K562 (cell line): ENCODE results near the gene CRABP2. TPM values are rescaled to one million over a fixed set of nuclear protein-coding genes. Genes with fewer than 3 reads are reported as not detected.

Source experiments
- CHD2 ChIP-seq: IDR thresholded peaks from 2 replicates; pipeline ENCODE4 v1.6.1; 2011; ENCODE audit warnings: low read depth, low read length
- DPF2 ChIP-seq: fragments of 450-650 bp; IDR thresholded peaks from 2 replicates; pipeline ENCODE4 v1.6.1; 2016
- FOXK1 ChIP-seq: sonication (generic); formaldehyde crosslinking; IDR thresholded peaks from 2 replicates; pipeline ENCODE4 v1.8.0; 2022; ENCODE audit warnings: missing genetic modification reagents, mild to moderate bottlenecking, borderline replicate concordance
- GATAD2A ChIP-seq: fragments of 450-650 bp; IDR thresholded peaks from 2 replicates; pipeline ENCODE4 v1.6.1; 2017
- HDAC3 ChIP-seq: fragments of 450-650 bp; IDR thresholded peaks from 2 replicates; pipeline ENCODE4 v1.6.1; 2018; ENCODE audit warnings: borderline replicate concordance, mild to moderate bottlenecking, moderate library complexity; ENCODE audit not compliant: partially characterized antibody
- KLF10 ChIP-seq: fragments of 250-450 bp; sonication (Bioruptor Pico); IDR thresholded peaks from 2 replicates; pipeline ENCODE4 v1.6.1; 2021; ENCODE audit warnings: matching md5 sums
- MYNN ChIP-seq, 2 experiments: sonication (generic); formaldehyde crosslinking in 1 of 2; IDR thresholded peaks; 2 replicates each; pipeline versions ENCODE4 v1.5.0 to v1.6.1; 2016 to 2020; ENCODE audit warnings: antibody characterized with exemption in 1 of 2, missing genetic modification reagents in 1 of 2
- NFIC ChIP-seq: fragments of 450-650 bp; IDR thresholded peaks from 2 replicates; pipeline ENCODE4 v1.6.1; 2017; ENCODE audit warnings: mild to moderate bottlenecking, inconsistent platforms
- NR2C2 ChIP-seq, 2 experiments: fragments of 200-800 bp in 1 of 2; sonication (Bioruptor generic) in 1 of 2; sonication (generic) in 1 of 2; formaldehyde crosslinking in 1 of 2; IDR thresholded peaks; 2 replicates each; pipeline versions ENCODE4 v1.6.1 to v1.8.0; 2016 to 2022; ENCODE audit warnings: mild to moderate bottlenecking in 1 of 2, missing compliant biosample characterization in 1 of 2, missing genetic modification characterization in 1 of 2, missing genetic modification reagents in 1 of 2
- NR4A1 ChIP-seq, 2 experiments: fragments of 250-450 bp in 1 of 2; fragments of 450-650 bp in 1 of 2; sonication (Bioruptor Pico) in 1 of 2; IDR thresholded peaks; 2 replicates each; pipeline versions ENCODE4 v1.4.0 to v1.6.1; 2016 to 2020; ENCODE audit warnings: mild to moderate bottlenecking in 2 of 2, missing compliant biosample characterization in 1 of 2, missing genetic modification characterization in 1 of 2, moderate library complexity in 1 of 2
- POLR2H ChIP-seq: IDR thresholded peaks from 2 replicates; pipeline ENCODE4 v1.6.1; 2016; ENCODE audit warnings: missing genetic modification characterization, low read depth, mild to moderate bottlenecking, control low read depth, missing compliant biosample characterization, moderate library complexity
- RFX5 ChIP-seq: IDR thresholded peaks from 2 replicates; pipeline ENCODE4 v1.6.1; 2011; ENCODE audit warnings: low read depth, mild to moderate bottlenecking, improper control_type of control experiment, low read length
- SMAD1 ChIP-seq: fragments of 150-350 bp; IDR thresholded peaks from 2 replicates; pipeline ENCODE4 v1.6.1; 2014; ENCODE audit warnings: low read length, low read depth; ENCODE audit not compliant: partially characterized antibody
- SMARCB1 ChIP-seq: IDR thresholded peaks from 2 replicates; pipeline ENCODE4 v1.6.1; 2011; ENCODE audit warnings: improper control_type of control experiment, low read depth; ENCODE audit not compliant: insufficient read length
- STAT5B ChIP-seq: fragments of 250-450 bp; sonication (Bioruptor Pico); IDR thresholded peaks from 2 replicates; pipeline ENCODE4 v1.8.0; 2021; ENCODE audit warnings: mild to moderate bottlenecking, inconsistent platforms
- THAP12 ChIP-seq: fragments of 250-450 bp; sonication (Bioruptor Pico); IDR thresholded peaks from 2 replicates; pipeline ENCODE4 v1.9.0; 2021; ENCODE audit warnings: mild to moderate bottlenecking, inconsistent platforms
- THRA ChIP-seq: fragments of 450-650 bp; IDR thresholded peaks from 2 replicates; pipeline ENCODE4 v1.6.1; 2017; ENCODE audit warnings: mild to moderate bottlenecking, moderate library complexity
- XRCC5 ChIP-seq: fragments of 200-400 bp; formaldehyde crosslinking; IDR thresholded peaks from 2 replicates; pipeline ENCODE4 v1.6.1; 2017; ENCODE audit warnings: low read depth, mild to moderate bottlenecking, low read length
- ZFP91 ChIP-seq: sonication (generic); formaldehyde crosslinking; IDR thresholded peaks from 2 replicates; pipeline ENCODE4 v1.8.0; 2022; ENCODE audit warnings: mild to moderate bottlenecking, missing genetic modification reagents
- ZKSCAN1 ChIP-seq: fragments of 150-350 bp; IDR thresholded peaks from 2 replicates; pipeline ENCODE4 v1.6.1; 2016; ENCODE audit warnings: low read depth, low read length
- ZNF174 ChIP-seq: fragments of 250-450 bp; sonication (Bioruptor Pico); IDR thresholded peaks from 2 replicates; pipeline ENCODE4 v1.4.0; 2020; ENCODE audit warnings: mild to moderate bottlenecking
- polyA plus RNA-seq, 8 experiments: library from polyadenylated mRNA; depleted of rRNA in 4 of 8; stranded (reverse) in 5 of 8; unstranded in 3 of 8; fragments of >200 nt; fragmentation: Nextera tagmentation in 2 of 8; fragmentation: Illumina TruSeq in 1 of 8; extraction: Ambion mirVana in 2 of 8; extraction: Trizol in 1 of 8; gene quantifications; 2 replicates each; pipeline versions ENCODE4 v1.2.1 to v1.2.3, GENCODE V29; 2011 to 2014; ENCODE audit warnings: inconsistent platforms in 1 of 8, missing spikeins in 1 of 8
- total RNA-seq, 7 experiments: library from RNA; depleted of rRNA in 6 of 7; stranded (reverse); fragments of >200 nt in 6 of 7; fragmentation: Illumina TruSeq in 2 of 7; extraction: Trizol in 2 of 7; gene quantifications; 2 replicates each; pipeline versions ENCODE4 v1.2.1 to v1.2.3, GENCODE V29; 2011 to 2021; ENCODE audit warnings: low replicate concordance in 1 of 7

CRABP2 gene
- total and polyA plus RNA-seq, 9 of the 15 experiments (the other 6 are each of a cell fraction or from before 2014, with no cell fraction given): 0.30 to 2.5 (median 0.82) TPM

GRCh38 chr1:156746728-156747631 is 41.6 kb upstream of the CRABP2 start (continued):
- TF ChIP-seq MYNN (IDR thresholded peaks at IDR 0.05): peak; percentile 31; the same call in 1 of the 2 replicates
- no peak for TF ChIP-seq MYNN (CRISPR knock-in tag; IDR thresholded peaks at IDR 0.05)
- TF ChIP-seq STAT5B (CRISPR knock-in tag): no peak
- no peak for TF ChIP-seq NR2C2 (CRISPR knock-in tag; IDR thresholded peaks at IDR 0.05)
- peak; percentile 81; the same call in 1 of the 2 replicates for TF ChIP-seq NR2C2 (tag; IDR thresholded peaks at IDR 0.05)
- TF ChIP-seq SMARCB1: no peak
- 0 out of 2 replicates have a peak, but pooled peaks have one; percentile 53 for TF ChIP-seq GATAD2A
- no peak for TF ChIP-seq THAP12 (CRISPR knock-in tag)
- TF ChIP-seq DPF2: no peak
- no peak for TF ChIP-seq RFX5
- no peak for TF ChIP-seq NR4A1 (CRISPR knock-in tag; IDR thresholded peaks at IDR 0.05)
- TF ChIP-seq NR4A1 (tag; IDR thresholded peaks at IDR 0.05): no peak
- TF ChIP-seq HDAC3: no peak
- no peak for TF ChIP-seq FOXK1
- TF ChIP-seq ZFP91 (CRISPR knock-in tag): no peak
- TF ChIP-seq NFIC: no peak
- TF ChIP-seq KLF10 (CRISPR knock-in tag): no peak
- TF ChIP-seq XRCC5: no peak
- TF ChIP-seq THRA: no peak
- no peak for TF ChIP-seq ZNF174 (CRISPR knock-in tag)
- peak; percentile 11 for TF ChIP-seq SMAD1
- TF ChIP-seq CHD2: 0 out of 2 replicates have a peak, but pooled peaks have one; percentile 29
- TF ChIP-seq POLR2H (tag): no peak
- no peak for TF ChIP-seq ZKSCAN1
